Activated naive CD8-positive, alpha-beta T cell treated with anti-CD3 and anti-CD28 coated beads, Interleukin-2, amount 10 ng/mL, durations not matched to agents 7 days and 5 days (primary cell): ENCODE data around the gene SPO11. TPM values are rescaled to one million over a fixed set of nuclear protein-coding genes. Genes with fewer than 3 reads are reported as not detected.

ENCODE experiments used
- ATAC-seq: fragments of 150-1000 bp; cut with Tn5 transposase; one replicate; pipeline ENCODE4 v1.10.0; 2021; ENCODE audit warnings: low read depth, moderate library complexity
- POLR2A ChIA-PET: fragments of 350-600 bp; sonication (Branson Sonifier 250); formaldehyde crosslinking; loops from one replicate; lab custom pipeline; 2021; ENCODE audit warnings: antibody characterized with exemption; lab: Charles Lee
- DNase-seq: peaks from one replicate; pipeline ENCODE4 v3.0.0; 2021
- H3K27ac Mint-ChIP-seq: one replicate; pipeline ENCODE4 v1.8.0; 2022; ENCODE audit warnings: mild to moderate bottlenecking, mixed read lengths
- H3K27me3 Mint-ChIP-seq: one replicate; pipeline ENCODE4 v1.8.0; 2022; ENCODE audit warnings: mild to moderate bottlenecking, moderate library complexity, mixed read lengths
- H3K36me3 Mint-ChIP-seq: one replicate; pipeline ENCODE4 v1.8.0; 2021; ENCODE audit warnings: mild to moderate bottlenecking, mixed read lengths
- H3K4me1 Mint-ChIP-seq: one replicate; pipeline ENCODE4 v1.8.0; 2021; ENCODE audit warnings: mixed read lengths
- H3K4me3 Mint-ChIP-seq: one replicate; pipeline ENCODE4 v1.8.0; 2022; ENCODE audit warnings: mild to moderate bottlenecking, moderate library complexity, mixed read lengths
- H3K9me3 Mint-ChIP-seq: one replicate; pipeline ENCODE4 v1.8.0; 2021; ENCODE audit warnings: mixed read lengths
- total RNA-seq, 2 experiments: library from RNA; stranded (reverse); gene quantifications; one replicate each; pipeline ENCODE4 v1.2.3, GENCODE V29; 2021

The SPO11 gene
- total RNA-seq, 2 experiments from 2014 or later: not detected

DNA sequence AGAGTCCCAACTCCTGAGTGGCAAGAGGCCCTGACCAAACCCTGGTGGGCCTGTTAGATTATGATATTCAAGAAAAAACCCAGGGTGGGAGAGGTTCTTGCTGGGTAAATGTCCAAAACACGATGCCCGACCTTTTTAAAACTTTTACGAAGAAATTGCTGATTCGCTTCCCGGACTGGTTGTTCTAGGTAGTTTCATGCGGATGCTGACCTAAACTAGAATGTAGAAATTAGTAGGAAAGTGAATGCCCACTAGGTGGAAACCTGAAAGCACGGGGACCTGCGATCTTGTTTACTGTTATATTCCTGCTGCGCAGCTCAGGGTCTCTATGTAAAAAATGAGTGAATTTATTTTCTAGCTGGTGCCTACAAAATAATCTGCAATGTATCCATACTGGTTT lies 23.7 kb downstream of the SPO11 start:
- H3K4me3 Mint-ChIP-seq: no peak overlapping the region
- H3K4me1 Mint-ChIP-seq: peaks cover 10% of the 10 kb centered on the region
- H3K27me3 Mint-ChIP-seq: no peaks in the 10 kb centered on the region
- DNase-seq (no peak), ATAC-seq (no peak)
- POLR2A ChIA-PET: no interaction called here
- no peaks in the 10 kb centered on the region for H3K9me3 Mint-ChIP-seq
- H3K36me3 Mint-ChIP-seq: peaks cover 9% of the 10 kb centered on the region
- H3K27ac Mint-ChIP-seq: no peak overlapping the region

DNA sequence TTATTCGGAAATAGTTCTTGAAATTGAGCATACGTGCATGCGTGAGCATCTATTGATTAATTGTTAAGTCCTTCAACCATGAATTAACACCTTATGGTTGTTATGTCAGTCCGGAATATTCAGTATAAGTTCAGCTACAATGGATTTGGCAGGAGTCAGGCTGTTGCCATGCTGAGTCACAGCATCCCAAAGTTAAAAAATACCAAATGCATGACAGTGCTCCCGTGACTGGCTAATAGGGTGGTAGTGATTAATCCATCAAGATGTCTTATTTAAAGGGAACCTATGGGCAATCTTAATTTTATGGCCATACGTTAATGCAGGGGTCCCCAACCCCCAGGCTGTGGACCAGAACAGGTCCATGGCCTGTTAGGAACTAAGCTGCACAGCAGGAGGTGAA lies 31.9 kb downstream of the SPO11 start:
- ATAC-seq: no peak
- Mint-ChIP-seq H3K27ac (no peak overlapping the region), H3K9me3 (no peaks in the 10 kb centered on the region), H3K36me3 (peaks cover 20% of the 10 kb centered on the region), H3K4me1 (peaks cover 2% of the 10 kb centered on the region), H3K27me3 (no peaks in the 10 kb centered on the region), H3K4me3 (no peak overlapping the region)
- DNase-seq: no peak
- POLR2A ChIA-PET: no interaction called here

DNA sequence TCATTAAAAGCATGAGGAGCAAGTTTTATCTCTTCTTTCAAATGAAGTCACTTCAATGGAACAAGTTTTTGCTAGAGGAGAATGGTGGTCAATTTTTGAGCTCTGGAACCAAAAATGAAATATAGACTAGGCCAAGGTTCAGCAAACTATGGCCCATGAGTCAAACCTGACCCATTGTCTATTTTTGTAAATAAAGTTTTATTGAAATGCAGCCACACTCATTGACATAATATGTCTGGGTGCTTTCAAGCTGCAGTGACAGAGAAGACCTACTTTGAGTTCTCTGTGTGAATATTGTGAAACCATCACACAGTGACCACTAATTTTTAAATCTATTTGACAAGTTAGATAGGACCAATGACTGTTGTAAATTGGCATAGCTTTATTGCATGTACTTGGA lies 34.8 kb downstream of the SPO11 start:
- H3K27me3 Mint-ChIP-seq: no peaks in the 10 kb centered on the region
- H3K27ac Mint-ChIP-seq: no peak overlapping the region
- no peak overlapping the region for H3K4me3 Mint-ChIP-seq
- H3K9me3 Mint-ChIP-seq: no peaks in the 10 kb centered on the region
- POLR2A ChIA-PET: no interaction called here
- peaks cover 24% of the 10 kb centered on the region for H3K36me3 Mint-ChIP-seq
- ATAC-seq (no peak), DNase-seq (no peak)
- peaks cover 2% of the 10 kb centered on the region for H3K4me1 Mint-ChIP-seq

GRCh38 chr20:57369596-57369995 lies 40.0 kb downstream of the SPO11 start:
- POLR2A ChIA-PET: no interaction called here
- Mint-ChIP-seq H3K4me3 (no peak overlapping the region), H3K27ac (no peak overlapping the region), H3K4me1 (peaks cover 5% of the 10 kb centered on the region), H3K9me3 (no peaks in the 10 kb centered on the region), H3K36me3 (peaks cover 33% of the 10 kb centered on the region), H3K27me3 (no peaks in the 10 kb centered on the region)
- no peak for ATAC-seq
- DNase-seq: no peak

- POLR2A ChIA-PET: no interaction called here
- no peaks in the 10 kb centered on the region for H3K9me3 Mint-ChIP-seq
- H3K4me3 Mint-ChIP-seq: no peak overlapping the region
- H3K36me3 Mint-ChIP-seq: peaks cover 37% of the 10 kb centered on the region
- H3K27ac Mint-ChIP-seq: peak overlapping the region; percentile 2
- ATAC-seq: no peak
- no peaks in the 10 kb centered on the region for H3K27me3 Mint-ChIP-seq
- no peak for DNase-seq
- peaks cover 7% of the 10 kb centered on the region for H3K4me1 Mint-ChIP-seq
These were observed 40.7 kb downstream of the SPO11 start for GRCh38 chr20:57370316-57370715.

DNA sequence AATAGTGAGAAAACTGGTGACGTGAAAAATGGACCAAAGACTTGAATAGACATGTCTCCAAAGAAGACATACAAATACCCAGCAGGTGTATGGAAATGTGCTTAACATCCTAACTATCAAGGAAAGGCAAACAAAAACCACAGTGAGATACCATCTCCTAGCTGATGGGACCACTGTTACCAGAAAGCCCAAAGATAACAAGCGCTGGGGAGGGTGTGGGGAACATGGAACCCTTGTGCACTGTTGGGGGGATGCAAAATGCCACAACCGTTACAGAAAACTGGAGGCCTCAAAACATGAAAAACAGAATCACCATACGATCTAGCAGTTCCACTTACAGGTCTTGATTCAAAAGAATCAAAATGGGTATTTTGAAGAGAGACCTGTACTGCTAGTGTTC lies 41.8 kb downstream of the SPO11 start:
- no peak overlapping the region for H3K4me3 Mint-ChIP-seq
- H3K9me3 Mint-ChIP-seq: no peaks in the 10 kb centered on the region
- POLR2A ChIA-PET: no interaction called here
- H3K4me1 Mint-ChIP-seq: peaks cover 9% of the 10 kb centered on the region
- H3K36me3 Mint-ChIP-seq: peaks cover 37% of the 10 kb centered on the region
- no peak for DNase-seq
- no peak for ATAC-seq
- H3K27me3 Mint-ChIP-seq: no peaks in the 10 kb centered on the region
- no peak overlapping the region for H3K27ac Mint-ChIP-seq

DNA sequence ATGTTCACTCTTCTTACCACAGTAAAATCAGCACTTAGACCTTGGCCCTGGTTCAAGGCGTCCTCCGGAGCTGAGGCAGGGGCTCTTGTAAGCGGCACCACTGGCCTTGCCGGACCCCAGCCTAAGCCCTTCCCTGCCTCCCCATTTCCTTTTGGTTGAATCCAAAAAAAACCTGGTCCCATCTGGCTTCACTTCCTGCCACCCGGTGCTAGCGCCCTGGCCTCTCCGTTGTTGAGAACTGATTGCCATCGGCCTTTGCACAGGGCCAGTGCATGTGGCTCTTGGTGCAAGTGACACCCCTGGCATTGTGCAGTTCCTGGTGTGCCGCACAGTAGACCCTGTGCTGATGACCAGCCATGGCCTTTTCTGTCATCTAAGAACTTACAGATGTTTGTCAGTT lies 42.6 kb downstream of the SPO11 start:
- POLR2A ChIA-PET: no interaction called here
- Mint-ChIP-seq H3K4me1 (peaks cover 9% of the 10 kb centered on the region), H3K27me3 (no peaks in the 10 kb centered on the region), H3K9me3 (no peaks in the 10 kb centered on the region), H3K4me3 (no peak overlapping the region), H3K27ac (no peak overlapping the region), H3K36me3 (peaks cover 33% of the 10 kb centered on the region)
- ATAC-seq (no peak), DNase-seq (no peak)

DNA sequence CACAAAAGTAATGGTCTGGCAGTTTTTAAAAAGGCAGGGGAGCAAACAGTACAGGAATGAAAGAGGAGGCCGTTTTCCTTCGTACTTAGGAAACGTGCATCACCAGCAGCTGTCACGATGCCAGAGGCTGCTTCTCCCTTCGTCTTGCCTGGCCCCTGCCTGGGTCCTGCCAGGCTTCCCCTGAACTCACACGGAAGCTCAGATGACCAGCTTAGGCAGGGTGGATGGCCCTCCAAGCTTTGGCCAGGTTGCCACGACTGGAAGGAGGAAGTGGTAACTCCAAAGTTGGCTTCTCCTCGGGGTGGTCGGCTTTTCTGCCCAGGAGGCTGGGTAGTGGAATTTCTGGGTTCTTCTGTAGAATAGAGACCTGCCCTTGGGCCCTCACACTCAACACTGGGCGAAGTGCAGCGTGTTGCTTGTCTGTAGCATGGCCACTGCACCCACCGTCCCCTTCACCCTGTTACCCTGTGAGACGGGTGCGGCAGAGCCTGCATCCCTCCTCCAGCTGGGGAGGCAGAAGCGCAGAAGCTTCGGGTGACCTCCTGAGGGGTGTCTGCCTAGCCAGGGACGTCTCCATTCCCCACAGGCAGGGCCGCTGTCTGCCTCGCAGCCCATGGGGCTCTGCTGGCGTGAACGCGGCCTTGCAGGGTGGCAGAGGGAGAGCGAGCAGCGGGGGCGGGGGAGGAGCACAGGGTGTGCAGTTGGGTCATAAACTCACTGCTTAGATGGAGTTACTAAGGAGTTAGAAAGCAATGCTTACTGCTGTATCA lies 43.2 kb downstream of the SPO11 start:
- DNase-seq (no peak), ATAC-seq (no peak)
- POLR2A ChIA-PET: no interaction called here
- Mint-ChIP-seq H3K4me1 (peaks cover 13% of the 10 kb centered on the region), H3K27me3 (no peaks in the 10 kb centered on the region), H3K27ac (no peak overlapping the region), H3K36me3 (peaks cover 36% of the 10 kb centered on the region), H3K9me3 (no peaks in the 10 kb centered on the region), H3K4me3 (no peak overlapping the region)

GRCh38 chr20:57374343-57374930 lies 44.8 kb downstream of the SPO11 start:
- H3K27me3 Mint-ChIP-seq: no peaks in the 10 kb centered on the region
- peaks cover 13% of the 10 kb centered on the region for H3K4me1 Mint-ChIP-seq
- H3K27ac Mint-ChIP-seq: peak overlapping the region; percentile 40
- H3K4me3 Mint-ChIP-seq: no peak overlapping the region
- ATAC-seq (no peak), DNase-seq (no peak)
- peaks cover 36% of the 10 kb centered on the region for H3K36me3 Mint-ChIP-seq
- POLR2A ChIA-PET: no interaction called here
- no peaks in the 10 kb centered on the region for H3K9me3 Mint-ChIP-seq

- DNase-seq: no peak
- no peak overlapping the region for H3K27ac Mint-ChIP-seq
- H3K4me3 Mint-ChIP-seq: no peak overlapping the region
- no peaks in the 10 kb centered on the region for H3K9me3 Mint-ChIP-seq
- POLR2A ChIA-PET: interaction anchor here (0.6 kb wide), 1 partner anchor 49 kb away, joined by 4 read pairs; no protein-coding TSS in a partner anchor
- peaks cover 14% of the 10 kb centered on the region for H3K4me1 Mint-ChIP-seq
- ATAC-seq: no peak
- peaks cover 30% of the 10 kb centered on the region for H3K36me3 Mint-ChIP-seq
- H3K27me3 Mint-ChIP-seq: no peaks in the 10 kb centered on the region
These were observed 45.5 kb downstream of the SPO11 start for GRCh38 chr20:57374931-57375651.

DNA sequence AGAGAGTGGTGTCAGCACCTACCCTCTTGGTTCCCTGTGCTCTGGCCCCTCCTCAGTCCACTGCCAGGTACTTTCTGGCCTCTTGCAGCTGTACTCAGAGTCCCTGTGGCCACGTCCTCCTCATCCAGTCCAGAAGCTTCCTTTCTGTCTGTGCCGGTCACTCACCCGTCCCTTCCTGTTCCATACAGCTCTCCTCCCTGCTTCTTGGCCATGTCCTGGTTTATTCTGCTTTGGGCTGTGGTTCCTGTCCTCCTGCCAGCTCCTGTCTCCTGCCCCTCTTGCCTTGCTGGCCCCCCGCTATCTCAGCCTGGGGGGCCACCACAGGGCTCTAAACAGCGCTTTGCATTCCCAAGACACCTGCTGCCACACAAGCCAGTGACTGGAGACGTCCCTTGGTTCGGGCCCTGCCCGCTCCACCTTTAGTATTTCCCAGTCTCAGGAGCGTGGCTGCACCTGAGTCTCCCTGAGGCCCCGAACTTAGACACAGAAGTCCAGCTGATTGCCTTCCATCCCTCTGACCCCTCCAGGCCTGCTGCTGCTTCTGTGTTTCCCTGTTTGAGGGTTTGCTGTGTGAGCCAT lies 46.1 kb downstream of the SPO11 start:
- no peak overlapping the region for H3K4me3 Mint-ChIP-seq
- DNase-seq (no peak), ATAC-seq (no peak)
- POLR2A ChIA-PET: interaction anchor here (0.6 kb wide), 1 partner anchor 48 kb away, joined by 4 read pairs; no protein-coding TSS in a partner anchor
- peaks cover 24% of the 10 kb centered on the region for H3K36me3 Mint-ChIP-seq
- no peaks in the 10 kb centered on the region for H3K9me3 Mint-ChIP-seq
- H3K27ac Mint-ChIP-seq: no peak overlapping the region
- no peaks in the 10 kb centered on the region for H3K27me3 Mint-ChIP-seq
- H3K4me1 Mint-ChIP-seq: peaks cover 15% of the 10 kb centered on the region

DNA sequence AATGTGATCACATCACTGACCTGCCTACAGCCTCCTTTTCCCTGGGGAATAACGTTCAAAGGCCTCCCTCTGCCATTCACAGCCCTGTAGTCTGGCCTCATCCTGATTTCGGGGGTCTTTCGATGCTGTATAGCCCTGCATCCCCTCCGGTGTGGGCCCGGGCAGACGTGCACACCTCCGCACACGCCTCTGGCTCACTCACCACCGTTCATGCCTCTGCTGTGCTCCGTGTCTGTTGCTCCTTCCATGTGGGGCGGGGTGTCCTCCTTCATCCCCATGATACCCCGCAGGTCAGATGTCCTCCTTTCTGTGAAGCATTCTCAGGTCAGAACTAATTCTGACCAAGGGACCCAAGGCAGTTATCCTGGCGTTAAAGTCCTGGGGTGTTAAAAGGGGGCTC lies 47.7 kb downstream of the SPO11 start:
- POLR2A ChIA-PET: no interaction called here
- no peaks in the 10 kb centered on the region for H3K27me3 Mint-ChIP-seq
- H3K4me3 Mint-ChIP-seq: no peak overlapping the region
- H3K36me3 Mint-ChIP-seq: peaks cover 21% of the 10 kb centered on the region
- no peak overlapping the region for H3K27ac Mint-ChIP-seq
- no peaks in the 10 kb centered on the region for H3K9me3 Mint-ChIP-seq
- DNase-seq (no peak), ATAC-seq (no peak)
- peaks cover 20% of the 10 kb centered on the region for H3K4me1 Mint-ChIP-seq

GRCh38 chr20:57378107-57378506 lies 48.5 kb downstream of the SPO11 start:
- H3K27me3 Mint-ChIP-seq: no peaks in the 10 kb centered on the region
- no peaks in the 10 kb centered on the region for H3K9me3 Mint-ChIP-seq
- no peak overlapping the region for H3K27ac Mint-ChIP-seq
- no peak overlapping the region for H3K4me3 Mint-ChIP-seq
- ATAC-seq (no peak), DNase-seq (no peak)
- H3K4me1 Mint-ChIP-seq: peaks cover 26% of the 10 kb centered on the region
- POLR2A ChIA-PET: no interaction called here
- peaks cover 21% of the 10 kb centered on the region for H3K36me3 Mint-ChIP-seq
